PFSK-1 (cell line): ENCODE results near the gene CNKSR2.

Experiments used
- POLR2AphosphoS5 ChIP-seq: IDR thresholded peaks from 2 replicates; pipeline ENCODE4 v1.6.1; 2012; ENCODE audit warnings: low read depth, mild to moderate bottlenecking, control low read depth, low read length, moderate library complexity
- SIN3A ChIP-seq: IDR thresholded peaks from 2 replicates; pipeline ENCODE4 v1.6.1; 2012; ENCODE audit warnings: mild to moderate bottlenecking, low read length, moderate library complexity, borderline replicate concordance; ENCODE audit not compliant: insufficient read depth

- TF ChIP-seq POLR2AphosphoS5: no peak
- TF ChIP-seq SIN3A: no peak
Measured at GRCh38 chrX:21437036-21437435, 62.8 kb downstream of the CNKSR2 start.
